ENCODE results near the gene DOK7.

- TF ChIP-seq, protein P1, sequence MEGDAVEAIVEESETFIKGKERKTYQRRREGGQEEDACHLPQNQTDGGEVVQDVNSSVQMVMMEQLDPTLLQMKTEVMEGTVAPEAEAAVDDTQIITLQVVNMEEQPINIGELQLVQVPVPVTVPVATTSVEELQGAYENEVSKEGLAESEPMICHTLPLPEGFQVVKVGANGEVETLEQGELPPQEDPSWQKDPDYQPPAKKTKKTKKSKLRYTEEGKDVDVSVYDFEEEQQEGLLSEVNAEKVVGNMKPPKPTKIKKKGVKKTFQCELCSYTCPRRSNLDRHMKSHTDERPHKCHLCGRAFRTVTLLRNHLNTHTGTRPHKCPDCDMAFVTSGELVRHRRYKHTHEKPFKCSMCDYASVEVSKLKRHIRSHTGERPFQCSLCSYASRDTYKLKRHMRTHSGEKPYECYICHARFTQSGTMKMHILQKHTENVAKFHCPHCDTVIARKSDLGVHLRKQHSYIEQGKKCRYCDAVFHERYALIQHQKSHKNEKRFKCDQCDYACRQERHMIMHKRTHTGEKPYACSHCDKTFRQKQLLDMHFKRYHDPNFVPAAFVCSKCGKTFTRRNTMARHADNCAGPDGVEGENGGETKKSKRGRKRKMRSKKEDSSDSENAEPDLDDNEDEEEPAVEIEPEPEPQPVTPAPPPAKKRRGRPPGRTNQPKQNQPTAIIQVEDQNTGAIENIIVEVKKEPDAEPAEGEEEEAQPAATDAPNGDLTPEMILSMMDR (IDR thresholded peaks at IDR 0.05), result no peak
- no peak for TF ChIP-seq ZFX (IDR thresholded peaks at IDR 0.05; ENCODE audit: borderline replicate concordance)
Observed at GRCh38 chr4:3529363-3529762, 66.3 kb downstream of the DOK7 start.

Measured in 22Rv1 (cell line).